Nephron (organoid): ENCODE data around the gene SYT2.

Source experiments
- H3K27ac Mint-ChIP-seq, 3 experiments: 2 replicates each; pipeline ENCODE4 v1.8.0; 2020; ENCODE audit warnings: mixed read lengths in 3 of 3, mild to moderate bottlenecking in 2 of 3, moderate library complexity in 1 of 3
- H3K27me3 Mint-ChIP-seq: 2 replicates; pipeline ENCODE4 v1.8.0; 2021; ENCODE audit warnings: low read depth, mild to moderate bottlenecking, moderate library complexity, mixed read lengths
- H3K36me3 Mint-ChIP-seq: 2 replicates; pipeline ENCODE4 v1.8.0; 2020; ENCODE audit warnings: low read depth, mixed read lengths
- H3K4me1 Mint-ChIP-seq: 2 replicates; pipeline ENCODE4 v1.8.0; 2020; ENCODE audit warnings: mixed read lengths
- H3K4me3 Mint-ChIP-seq, 3 experiments: 2 replicates each; pipeline ENCODE4 v1.8.0; 2020; ENCODE audit warnings: mild to moderate bottlenecking in 3 of 3, mixed read lengths in 3 of 3, moderate library complexity in 2 of 3
- H3K9me3 Mint-ChIP-seq: 2 replicates; pipeline ENCODE4 v1.8.0; 2020; ENCODE audit warnings: mixed read lengths
- TF ChIP-seq, protein P1 (sequence below), 3 experiments: fragments of 200-600 bp; sonication (generic); IDR thresholded peaks; one replicate each; pipeline ENCODE4 v1.5.0; 2021; ENCODE audit warnings: antibody characterized with exemption in 3 of 3; ENCODE audit not compliant: unreplicated experiment in 3 of 3

SYT2 gene

DNA sequence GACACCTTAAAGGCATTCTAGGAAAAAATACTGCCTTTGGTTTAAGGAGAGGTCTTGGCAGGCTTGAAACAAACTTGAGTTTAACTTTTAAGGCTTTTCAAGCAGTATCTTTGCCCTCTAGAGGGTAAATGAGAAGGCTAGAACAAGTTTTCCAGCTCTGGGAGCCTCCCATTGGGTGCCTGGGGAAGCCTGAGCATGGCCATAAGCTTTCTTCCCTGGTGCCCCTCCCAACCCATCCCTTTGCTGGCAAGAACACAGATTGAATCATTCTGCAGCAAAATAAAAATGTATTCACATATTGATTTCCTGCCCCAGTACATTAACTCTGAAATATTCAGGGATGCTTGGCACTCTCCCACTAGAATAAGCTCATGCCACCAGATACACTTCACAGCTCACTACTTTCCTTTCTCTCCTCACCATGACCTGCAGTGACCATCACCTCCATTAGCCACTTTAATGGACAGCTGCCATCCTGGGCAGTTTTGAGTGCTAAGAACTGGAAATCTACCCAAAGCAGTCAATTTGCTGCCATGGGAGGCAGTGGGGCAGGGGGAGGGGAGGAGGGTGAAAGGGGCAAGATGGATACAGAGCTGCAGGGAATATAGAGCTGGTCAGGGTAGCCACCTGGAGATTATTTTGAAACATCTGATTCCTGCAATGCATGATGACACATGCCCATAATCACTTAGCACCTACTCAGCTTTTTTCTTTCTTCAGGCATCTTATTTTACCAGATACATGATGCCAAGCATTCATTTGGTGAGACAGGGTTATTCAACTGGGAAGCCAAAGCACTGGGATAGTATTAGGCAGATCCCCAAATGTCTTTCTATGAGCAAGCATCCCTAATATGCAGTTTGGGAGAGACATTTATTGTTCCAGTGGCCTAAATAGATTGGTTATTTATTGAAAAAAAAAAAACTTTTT, 140.6 kb downstream of the SYT2 start:
- H3K4me3 Mint-ChIP-seq, result peak overlapping the region in 1 of 3 experiments; percentile 27
- H3K9me3 Mint-ChIP-seq, result no peaks in the 10 kb centered on the region
- H3K36me3 Mint-ChIP-seq, result peaks cover 10% of the 10 kb centered on the region
- H3K4me1 Mint-ChIP-seq, result peaks cover 72% of the 10 kb centered on the region
- no peaks in the 10 kb centered on the region for H3K27me3 Mint-ChIP-seq
- TF ChIP-seq, protein P1, sequence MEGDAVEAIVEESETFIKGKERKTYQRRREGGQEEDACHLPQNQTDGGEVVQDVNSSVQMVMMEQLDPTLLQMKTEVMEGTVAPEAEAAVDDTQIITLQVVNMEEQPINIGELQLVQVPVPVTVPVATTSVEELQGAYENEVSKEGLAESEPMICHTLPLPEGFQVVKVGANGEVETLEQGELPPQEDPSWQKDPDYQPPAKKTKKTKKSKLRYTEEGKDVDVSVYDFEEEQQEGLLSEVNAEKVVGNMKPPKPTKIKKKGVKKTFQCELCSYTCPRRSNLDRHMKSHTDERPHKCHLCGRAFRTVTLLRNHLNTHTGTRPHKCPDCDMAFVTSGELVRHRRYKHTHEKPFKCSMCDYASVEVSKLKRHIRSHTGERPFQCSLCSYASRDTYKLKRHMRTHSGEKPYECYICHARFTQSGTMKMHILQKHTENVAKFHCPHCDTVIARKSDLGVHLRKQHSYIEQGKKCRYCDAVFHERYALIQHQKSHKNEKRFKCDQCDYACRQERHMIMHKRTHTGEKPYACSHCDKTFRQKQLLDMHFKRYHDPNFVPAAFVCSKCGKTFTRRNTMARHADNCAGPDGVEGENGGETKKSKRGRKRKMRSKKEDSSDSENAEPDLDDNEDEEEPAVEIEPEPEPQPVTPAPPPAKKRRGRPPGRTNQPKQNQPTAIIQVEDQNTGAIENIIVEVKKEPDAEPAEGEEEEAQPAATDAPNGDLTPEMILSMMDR (IDR thresholded peaks at IDR 0.05; ENCODE audit: unreplicated experiment in 3 of 3), result no peak
- H3K27ac Mint-ChIP-seq, result peak overlapping the region; percentile 96

DNA sequence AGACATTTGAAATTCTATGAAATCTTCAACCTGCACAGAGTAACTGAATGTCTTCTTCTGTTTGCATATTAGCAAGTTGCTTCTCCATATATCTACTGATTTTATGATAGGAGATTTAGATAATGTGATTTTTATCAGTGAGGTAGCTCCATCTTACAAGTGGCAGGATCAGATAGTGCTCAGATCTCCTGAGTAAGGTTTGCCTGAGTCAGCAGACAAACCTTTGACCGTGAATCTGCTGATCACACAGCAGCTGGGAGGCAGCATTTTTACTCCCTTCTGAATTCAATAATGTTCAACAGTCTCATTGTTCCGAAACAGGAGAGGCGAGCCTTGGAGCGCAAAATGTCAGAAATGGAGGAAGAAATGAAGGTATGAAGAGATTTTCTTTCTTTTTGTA, 141.4 kb downstream of the SYT2 start:
- Mint-ChIP-seq H3K27ac (peak overlapping the region; percentile 96), H3K9me3 (no peaks in the 10 kb centered on the region), H3K27me3 (no peaks in the 10 kb centered on the region), H3K4me3 (peak overlapping the region in 1 of 3 experiments; percentile 2), H3K36me3 (peaks cover 15% of the 10 kb centered on the region), H3K4me1 (peaks cover 70% of the 10 kb centered on the region)
- TF ChIP-seq, protein P1 (IDR thresholded peaks at IDR 0.05; ENCODE audit: unreplicated experiment in 3 of 3), result no peak

DNA sequence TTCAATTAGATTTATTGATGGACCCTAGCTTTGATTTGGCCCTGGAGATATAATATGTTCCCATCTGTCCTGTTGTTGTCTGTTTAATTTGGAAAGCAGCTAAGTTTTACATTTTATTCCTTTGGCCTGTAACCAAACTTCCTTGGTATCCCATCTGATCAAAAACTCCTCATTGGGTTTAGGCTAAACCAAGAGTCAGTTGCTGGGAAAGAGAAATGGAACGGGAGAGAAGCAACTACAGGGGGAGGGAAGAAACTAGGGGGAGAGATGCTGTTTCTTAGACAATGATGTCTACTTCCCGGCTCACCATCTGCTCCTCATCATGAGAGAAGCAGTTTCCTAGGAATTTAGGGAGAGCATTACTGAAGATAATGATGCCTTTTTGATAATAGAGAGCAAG, 141.8 kb downstream of the SYT2 start:
- Mint-ChIP-seq H3K4me3 (peak overlapping the region in 1 of 3 experiments; percentile 35), H3K9me3 (no peaks in the 10 kb centered on the region), H3K4me1 (peaks cover 66% of the 10 kb centered on the region), H3K27ac (peak overlapping the region; percentile 96), H3K27me3 (no peaks in the 10 kb centered on the region), H3K36me3 (peaks cover 15% of the 10 kb centered on the region)
- TF ChIP-seq, protein P1 (IDR thresholded peaks at IDR 0.05; ENCODE audit: unreplicated experiment in 3 of 3), result no peak

DNA sequence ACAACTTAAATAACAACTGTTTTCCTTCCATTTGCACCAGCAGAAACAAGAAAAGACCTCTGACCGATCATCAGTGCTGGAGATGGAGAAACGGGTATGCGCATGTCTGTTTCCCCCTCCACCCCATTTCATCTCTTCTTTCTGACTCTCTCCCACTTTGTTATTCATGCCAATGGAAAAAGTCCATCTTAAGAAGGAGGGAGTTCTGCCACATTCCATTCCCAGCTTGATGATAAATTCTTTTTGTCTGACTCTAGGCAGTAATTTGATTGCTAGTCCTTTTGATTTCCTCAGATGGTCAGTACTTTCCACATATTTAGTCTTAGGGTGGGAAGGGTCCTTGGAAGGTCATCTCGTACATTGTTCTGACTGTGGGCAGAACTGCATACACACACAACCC, 142.5 kb downstream of the SYT2 start:
- H3K4me3 Mint-ChIP-seq, result peak overlapping the region in 2 of 3 experiments; percentile 25 to 57
- peaks cover 59% of the 10 kb centered on the region for H3K4me1 Mint-ChIP-seq
- peak overlapping the region; percentile 96 for H3K27ac Mint-ChIP-seq
- no peaks in the 10 kb centered on the region for H3K9me3 Mint-ChIP-seq
- peaks cover 10% of the 10 kb centered on the region for H3K36me3 Mint-ChIP-seq
- TF ChIP-seq, protein P1 (IDR thresholded peaks at IDR 0.05; ENCODE audit: unreplicated experiment in 3 of 3), result no peak
- no peaks in the 10 kb centered on the region for H3K27me3 Mint-ChIP-seq

DNA sequence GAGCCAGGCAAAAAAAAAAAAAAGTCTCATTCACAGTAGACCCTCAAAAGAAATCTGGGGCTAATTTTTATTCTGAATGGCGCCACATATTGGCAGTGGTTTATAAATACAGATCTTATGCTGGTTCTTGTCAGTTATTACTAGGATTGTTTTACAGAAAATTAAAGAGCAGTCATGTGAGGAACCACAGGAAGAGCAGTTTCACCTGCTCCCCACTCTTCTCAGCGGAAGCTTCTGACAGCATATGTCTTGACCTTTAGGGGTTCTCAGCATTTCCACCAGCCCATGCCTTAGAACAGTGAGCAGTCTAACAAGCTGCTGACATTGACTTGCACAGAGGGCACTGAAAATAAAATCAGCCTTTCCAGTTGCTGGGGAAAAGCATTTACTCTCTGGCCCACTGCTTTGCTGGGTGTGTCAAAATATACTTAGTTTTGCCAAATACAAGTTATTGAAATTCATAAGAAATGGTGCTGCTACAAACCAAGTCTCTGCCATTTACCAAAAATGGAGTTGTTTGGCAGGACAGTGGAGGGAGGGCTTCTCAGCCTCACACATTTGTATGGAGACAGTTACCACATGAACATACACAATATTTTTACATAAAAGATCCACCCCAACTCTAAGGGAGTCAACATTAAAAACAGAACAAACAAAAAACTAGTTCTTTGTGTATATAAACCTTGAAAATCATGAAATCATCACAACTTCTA, 144.2 kb downstream of the SYT2 start:
- H3K27me3 Mint-ChIP-seq, result no peaks in the 10 kb centered on the region
- peaks cover 70% of the 10 kb centered on the region for H3K4me1 Mint-ChIP-seq
- TF ChIP-seq, protein P1 (IDR thresholded peaks at IDR 0.05; ENCODE audit: unreplicated experiment in 3 of 3), result no peak
- H3K4me3 Mint-ChIP-seq, result no peak overlapping the region
- peaks cover 8% of the 10 kb centered on the region for H3K36me3 Mint-ChIP-seq
- no peaks in the 10 kb centered on the region for H3K9me3 Mint-ChIP-seq
- H3K27ac Mint-ChIP-seq, result peak overlapping the region; percentile 75 to 96 (median 89)
